Colonic mucosa (tissue), 4 donors: ENCODE results near the gene SSTR3. TPM values are rescaled to one million over a fixed set of nuclear protein-coding genes. Genes with fewer than 3 reads are reported as not detected.
A peak's percentile ranks its signal among the peaks of the same experiment; 100 is the strongest.

Experiments
- DNase-seq: peaks from one replicate; pipeline ENCODE4 v3.0.0-alpha.2; 2020
- H3K27ac ChIP-seq: fragments of 200-600 bp; one replicate; pipeline ENCODE4 v1.8.0; 2021
- H3K27me3 ChIP-seq: fragments of 200-600 bp; one replicate; pipeline ENCODE4 v1.8.0; 2021
- H3K36me3 ChIP-seq: fragments of 200-600 bp; one replicate; pipeline ENCODE4 v1.8.0; 2021
- H3K4me1 ChIP-seq: fragments of 200-600 bp; one replicate; pipeline ENCODE4 v1.8.0; 2021; ENCODE audit warnings: mild to moderate bottlenecking
- H3K4me3 ChIP-seq: fragments of 200-600 bp; one replicate; pipeline ENCODE4 v1.8.0; 2021
- H3K9ac ChIP-seq, 2 donors: one replicate each; pipeline ENCODE4 v1.7.0; 2013; ENCODE audit warnings: control low read depth in 2 of 2, low read depth in 2 of 2, low read length in 2 of 2
- H3K9me3 ChIP-seq: fragments of 200-600 bp; one replicate; pipeline ENCODE4 v1.8.0; 2021
- CTCF ChIP-seq: fragments of 200-600 bp; IDR thresholded peaks from one replicate; pipeline ENCODE4 v1.8.0; 2022; ENCODE audit warnings: antibody characterized with exemption, mild to moderate bottlenecking
- intact Hi-C: fragments of 100-400 bp; cut with DNase I; formaldehyde crosslinking; loops from one replicate; pipeline ENCODE4 v1.14.1; 2022
- total RNA-seq, 2 donors: library from RNA; stranded (reverse); fragmentation: NEBNext Ultra II Directional in 1 of 2; extraction: Animal tissue kit (Norgen Biotek cat#: 25700) in 1 of 2; gene quantifications; one replicate each; pipeline ENCODE4 v1.2.1, GENCODE V29; 2021
- donor health status: healthy.
- donor health status: DM: no; HTN: no; CAD: no.
- donor health status: DM: no; HTN: no; CAD: no.

The SSTR3 gene
- total RNA-seq, 2 donors from 2014 or later, result 0.12 TPM; not detected in 1

- Histone ChIP-seq H3K9me3 (no peaks in the 10 kb centered on the region), H3K27ac (peak within 1 kb of the TSS; percentile 70), H3K4me1 (no peaks in the 10 kb centered on the region), H3K4me3 (peak within 1 kb of the TSS; percentile 57), H3K36me3 (no peaks in the 10 kb centered on the region), H3K27me3 (no peaks in the 10 kb centered on the region), H3K9ac (peak within 1 kb of the TSS; percentile 77 to 81)
- intact Hi-C loops, result no loop called here
- no peak for TF ChIP-seq CTCF
- DNase-seq, result peak; percentile 88
Observed at GRCh38 chr22:37244114-37244921, 32.0 kb upstream of the SSTR3 start, which contains the start of gene RAC2. RAC2 (minus strand) TSS chr22:37244269; CDS start chr22:37244148, 121 bp downstream.

GRCh38 chr22:37243402-37244113 is 31.3 kb upstream of the SSTR3 start:
- no peaks in the 10 kb centered on the region for H3K9me3 ChIP-seq
- H3K27ac ChIP-seq, result peak overlapping the region; percentile 70
- no peaks in the 10 kb centered on the region for H3K36me3 ChIP-seq
- H3K4me1 ChIP-seq, result no peaks in the 10 kb centered on the region
- TF ChIP-seq CTCF, result no peak
- no peaks in the 10 kb centered on the region for H3K27me3 ChIP-seq
- DNase-seq, result no peak
- H3K9ac ChIP-seq, result peak overlapping the region; percentile 77 to 81
- H3K4me3 ChIP-seq, result peak overlapping the region; percentile 57
- intact Hi-C loops, result no loop called here

GRCh38 chr22:37242395-37242918 is 30.2 kb upstream of the SSTR3 start:
- no peaks in the 10 kb centered on the region for H3K27me3 ChIP-seq
- H3K4me3 ChIP-seq, result peak overlapping the region; percentile 57
- no peaks in the 10 kb centered on the region for H3K4me1 ChIP-seq
- no peaks in the 10 kb centered on the region for H3K9me3 ChIP-seq
- intact Hi-C loops, result no loop called here
- peak overlapping the region; percentile 8 to 35 for H3K9ac ChIP-seq
- DNase-seq, result peak; percentile 68
- no peaks in the 10 kb centered on the region for H3K36me3 ChIP-seq
- no peak for TF ChIP-seq CTCF
- H3K27ac ChIP-seq, result peak overlapping the region; percentile 70

- no peaks in the 10 kb centered on the region for H3K4me1 ChIP-seq
- no peaks in the 10 kb centered on the region for H3K27me3 ChIP-seq
- H3K9me3 ChIP-seq, result no peaks in the 10 kb centered on the region
- peak overlapping the region; percentile 10 for H3K4me3 ChIP-seq
- H3K27ac ChIP-seq, result peak overlapping the region; percentile 53
- H3K9ac ChIP-seq, result peak overlapping the region in 1 of 2 donors; percentile 8
- DNase-seq, result no peak
- no peak for TF ChIP-seq CTCF
- intact Hi-C loops, result no loop called here
- H3K36me3 ChIP-seq, result no peaks in the 10 kb centered on the region
Observed at GRCh38 chr22:37241351-37242142, 29.3 kb upstream of the SSTR3 start.

GRCh38 chr22:37240941-37241320 is 28.7 kb upstream of the SSTR3 start:
- H3K36me3 ChIP-seq, result no peaks in the 10 kb centered on the region
- no peaks in the 10 kb centered on the region for H3K4me1 ChIP-seq
- no peak for TF ChIP-seq CTCF
- H3K4me3 ChIP-seq, result peak overlapping the region; percentile 10
- intact Hi-C loops, result no loop called here
- peak overlapping the region; percentile 53 for H3K27ac ChIP-seq
- peak overlapping the region in 1 of 2 donors; percentile 12 for H3K9ac ChIP-seq
- H3K9me3 ChIP-seq, result no peaks in the 10 kb centered on the region
- no peak for DNase-seq
- no peaks in the 10 kb centered on the region for H3K27me3 ChIP-seq
